Fibroblast of villous mesenchyme (primary cell): ENCODE data around the gene NUCKS1. TPM values are rescaled to one million over a fixed set of nuclear protein-coding genes. Genes with fewer than 3 reads are reported as not detected.

Experiments used
- DNase-seq: peaks from one replicate; pipeline ENCODE4 v3.0.0-alpha.2; 2010; ENCODE audit warnings: low read depth
- H3K4me3 ChIP-seq: 2 replicates; pipeline ENCODE4 v1.5.1; 2011; ENCODE audit warnings: low read depth, mild to moderate bottlenecking, low read length
- CTCF ChIP-seq: IDR thresholded peaks from 2 replicates; pipeline ENCODE4 v1.5.1; 2012; ENCODE audit warnings: low read depth, mild to moderate bottlenecking, low read length; ENCODE audit not compliant: insufficient read depth
- total RNA-seq: library from RNA; depleted of rRNA; stranded (reverse); fragments of >200 nt; gene quantifications from 2 replicates; pipeline ENCODE4 v1.2.3, GENCODE V29; 2012

The NUCKS1 gene
- total RNA-seq, 1 donor, result 233 TPM

GRCh38 chr1:205772607-205773032 is 22.6 kb upstream of the NUCKS1 start:
- no peak overlapping the region for H3K4me3 ChIP-seq
- no peak for DNase-seq
- no peak for TF ChIP-seq CTCF

DNA sequence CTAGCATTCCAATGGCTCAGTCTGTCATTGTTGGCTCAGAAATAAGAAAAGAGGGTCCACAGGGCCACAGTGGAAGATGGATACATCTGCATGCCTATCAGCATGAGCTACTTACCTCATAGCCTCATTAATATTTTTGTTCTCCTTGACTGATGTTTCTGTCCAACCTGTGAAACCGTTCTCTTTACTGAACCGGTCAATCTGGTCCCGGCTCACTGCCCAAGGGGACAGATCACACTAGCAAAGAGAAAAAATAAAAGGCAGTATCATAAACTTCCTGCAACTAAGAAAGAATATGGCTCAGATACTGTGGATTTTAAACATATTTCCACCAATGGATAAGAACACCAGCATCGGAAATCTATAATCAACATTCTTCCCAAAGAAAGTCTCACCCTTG is 20.6 kb upstream of the NUCKS1 start:
- H3K4me3 ChIP-seq, result no peak overlapping the region
- no peak for DNase-seq
- TF ChIP-seq CTCF, result no peak

DNA sequence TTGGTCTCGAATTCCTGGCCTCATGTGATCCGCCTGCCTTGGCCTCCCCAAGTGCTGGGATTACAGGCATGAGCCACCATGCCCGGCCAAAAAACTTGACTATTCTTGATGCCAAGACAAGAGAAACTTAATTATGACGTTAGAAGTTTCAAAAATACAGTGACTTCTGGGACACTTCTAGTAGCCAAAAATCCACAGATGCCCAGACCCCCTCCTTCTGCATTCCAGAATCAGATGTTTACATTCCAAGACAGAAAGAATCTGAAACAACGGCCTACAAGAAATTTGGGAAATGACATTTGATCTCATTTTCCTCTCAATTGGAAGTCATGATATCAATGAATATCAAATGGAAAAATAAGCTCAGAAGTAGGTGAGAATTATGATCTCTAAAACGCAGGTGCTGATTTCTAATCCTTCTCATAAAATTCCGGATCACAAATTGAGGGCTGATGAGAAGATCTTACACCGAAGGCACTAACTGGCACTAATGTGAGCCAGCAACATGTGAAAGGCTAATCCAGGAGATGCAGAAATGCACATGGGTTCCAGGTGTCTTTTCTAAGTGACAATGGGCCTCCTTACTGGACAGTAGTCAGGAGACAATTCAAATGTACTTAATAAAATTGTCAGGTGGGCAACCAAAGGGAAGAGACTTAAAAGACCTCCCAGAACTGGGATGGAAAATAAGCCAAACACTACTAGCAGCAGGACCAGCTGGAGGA is 19.8 kb upstream of the NUCKS1 start:
- H3K4me3 ChIP-seq, result no peak overlapping the region
- peak; percentile 24 for DNase-seq
- TF ChIP-seq CTCF, result no peak

DNA sequence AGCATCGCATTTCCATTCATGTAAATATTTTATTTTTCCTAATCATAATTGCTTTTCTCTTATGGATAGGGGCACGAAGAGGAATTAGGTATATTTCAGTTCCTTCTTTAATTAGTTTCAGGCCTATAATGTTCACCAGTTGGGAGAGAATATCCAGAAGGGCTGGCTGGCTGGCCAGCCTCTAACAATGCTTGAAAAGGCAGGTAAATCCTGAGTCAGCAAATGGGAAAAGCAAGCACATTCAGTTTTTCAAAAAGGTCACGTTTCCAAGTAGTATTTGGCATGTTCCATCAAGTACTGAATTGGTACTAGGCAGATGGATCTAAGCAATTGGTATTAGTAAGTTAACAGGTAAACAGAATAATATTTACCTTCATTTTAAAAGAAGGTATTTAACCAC is 17.3 kb upstream of the NUCKS1 start:
- TF ChIP-seq CTCF, result no peak

DNA sequence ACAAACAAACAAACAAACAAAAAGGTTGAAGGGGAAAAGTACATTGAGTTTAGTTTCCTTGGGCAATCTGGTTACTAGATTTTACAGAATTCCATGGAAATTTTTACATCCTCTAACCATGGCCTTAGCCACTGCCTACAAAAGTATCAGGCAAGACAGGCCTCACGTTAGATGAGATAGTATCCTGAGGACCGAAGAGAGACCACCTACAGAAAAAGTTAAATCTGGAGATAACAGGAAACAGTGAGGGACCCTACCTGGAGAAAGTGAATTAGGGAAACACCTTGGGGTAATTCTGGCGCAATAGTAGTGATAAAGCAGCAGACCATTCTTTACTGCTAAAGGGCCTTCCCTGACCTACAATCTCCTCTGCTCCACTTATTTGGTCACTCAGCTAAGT is 16.6 kb upstream of the NUCKS1 start:
- H3K4me3 ChIP-seq, result no peak overlapping the region
- DNase-seq, result no peak
- no peak for TF ChIP-seq CTCF

More for the DNA sequence above, 17.3 kb upstream of the NUCKS1 start:
- no peak overlapping the region for H3K4me3 ChIP-seq
- DNase-seq, result no peak

GRCh38 chr1:205766038-205766437 is 16.1 kb upstream of the NUCKS1 start:
- no peak for TF ChIP-seq CTCF
- no peak overlapping the region for H3K4me3 ChIP-seq
- DNase-seq, result no peak

DNA sequence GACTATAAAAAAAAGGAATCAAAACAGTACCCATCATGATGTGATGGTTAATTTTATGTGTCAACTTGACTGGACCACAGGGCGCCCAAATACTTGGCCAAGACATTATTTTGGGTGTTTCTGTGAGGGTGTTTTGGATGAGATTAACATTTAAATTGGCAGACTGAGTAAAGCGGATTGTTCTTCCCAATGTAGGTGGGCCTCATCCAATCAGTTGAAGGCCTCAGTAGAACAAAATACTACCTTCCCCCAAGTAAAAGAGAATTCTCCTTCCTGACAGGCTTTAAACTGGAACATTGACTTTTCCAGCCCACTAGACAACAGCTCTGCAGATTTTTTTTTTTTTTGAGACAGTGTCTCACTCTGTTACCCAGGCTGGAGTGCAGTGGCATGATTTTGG is 14.6 kb upstream of the NUCKS1 start:
- no peak for DNase-seq
- TF ChIP-seq CTCF, result no peak
- H3K4me3 ChIP-seq, result no peak overlapping the region
